AG08395 (cell line): ENCODE data around the gene PFKP.
A peak's percentile ranks its signal among the peaks of the same experiment; 100 is the strongest.

ENCODE experiments used
- DNase-seq: peaks from one replicate; pipeline ENCODE4 v3.0.0; 2012; ENCODE audit warnings: mixed read lengths, low spot score

PFKP gene

GRCh38 chr10:3136336-3136735 lies 69.0 kb downstream of the PFKP start:
- no peak for DNase-seq

- DNase-seq = peak; percentile 25
Observed at GRCh38 chr10:3136763-3137611, 69.6 kb downstream of the PFKP start.

- no peak for DNase-seq
Observed at GRCh38 chr10:3137958-3138726, 70.8 kb downstream of the PFKP start.

- no peak for DNase-seq
Observed at GRCh38 chr10:3139216-3139910, 72.0 kb downstream of the PFKP start.

GRCh38 chr10:3140280-3140679 lies 72.9 kb downstream of the PFKP start:
- DNase-seq = no peak

GRCh38 chr10:3141351-3142005 lies 74.1 kb downstream of the PFKP start:
- DNase-seq = no peak

- no peak for DNase-seq
Observed at GRCh38 chr10:3142146-3142875, 75.0 kb downstream of the PFKP start.

GRCh38 chr10:3143366-3143765 lies 76.0 kb downstream of the PFKP start:
- no peak for DNase-seq

GRCh38 chr10:3143791-3144434 lies 76.6 kb downstream of the PFKP start:
- DNase-seq = no peak

- no peak for DNase-seq
Observed at GRCh38 chr10:3145366-3145765, 78.0 kb downstream of the PFKP start.

- DNase-seq = no peak
Observed at GRCh38 chr10:3146289-3146688, 78.9 kb downstream of the PFKP start.

- no peak for DNase-seq
Observed at GRCh38 chr10:3147117-3147820, 79.9 kb downstream of the PFKP start.

- DNase-seq = no peak
Observed at GRCh38 chr10:3148041-3148440, 80.7 kb downstream of the PFKP start.

- DNase-seq = no peak
Observed at GRCh38 chr10:3148994-3149393, 81.6 kb downstream of the PFKP start.

- DNase-seq = no peak
Observed at GRCh38 chr10:3149918-3150317, 82.6 kb downstream of the PFKP start.

GRCh38 chr10:3150366-3150765 lies 83.0 kb downstream of the PFKP start:
- DNase-seq = no peak

GRCh38 chr10:3150961-3151360 lies 83.6 kb downstream of the PFKP start:
- no peak for DNase-seq

GRCh38 chr10:3151889-3152565 lies 84.7 kb downstream of the PFKP start:
- no peak for DNase-seq

- no peak for DNase-seq
Observed at GRCh38 chr10:3152566-3152935, 85.2 kb downstream of the PFKP start.

- DNase-seq = no peak
Observed at GRCh38 chr10:3154666-3155065, 87.3 kb downstream of the PFKP start.
